GM21737 (cell line): ENCODE measurements around the gene RSPRY1.

Experiments used
- ATAC-seq: cut with Tn5 transposase; IDR thresholded peaks from one replicate; pipeline ENCODE4 v1.9.1; 2021; ENCODE audit warnings: mild to moderate bottlenecking, moderate library complexity; ENCODE audit not compliant: unreplicated experiment

The RSPRY1 gene

GRCh38 chr16:57152096-57153093 lies 33.7 kb upstream of the RSPRY1 start:
- no peak for ATAC-seq

- no peak for ATAC-seq
Observed at GRCh38 chr16:57153841-57154240, 32.3 kb upstream of the RSPRY1 start.

- no peak for ATAC-seq
Observed at GRCh38 chr16:57155702-57156350, 30.3 kb upstream of the RSPRY1 start.

GRCh38 chr16:57156351-57156703 lies 29.8 kb upstream of the RSPRY1 start:
- ATAC-seq = no peak

- no peak for ATAC-seq
Observed at GRCh38 chr16:57157533-57157932, 28.6 kb upstream of the RSPRY1 start.

- no peak for ATAC-seq
Observed at GRCh38 chr16:57159447-57159846, 26.7 kb upstream of the RSPRY1 start.

GRCh38 chr16:57163842-57164241 lies 22.3 kb upstream of the RSPRY1 start:
- no peak for ATAC-seq

- no peak for ATAC-seq
Observed at GRCh38 chr16:57165483-57165882, 20.6 kb upstream of the RSPRY1 start.

GRCh38 chr16:57165938-57166337 lies 20.2 kb upstream of the RSPRY1 start:
- no peak for ATAC-seq

GRCh38 chr16:57166451-57166850 lies 19.7 kb upstream of the RSPRY1 start:
- no peak for ATAC-seq

- ATAC-seq = no peak
Observed at GRCh38 chr16:57166951-57167350, 19.2 kb upstream of the RSPRY1 start.

GRCh38 chr16:57167538-57167937 lies 18.6 kb upstream of the RSPRY1 start:
- ATAC-seq = no peak

GRCh38 chr16:57167953-57168352 lies 18.2 kb upstream of the RSPRY1 start:
- peak; percentile 55 for ATAC-seq

- ATAC-seq = no peak
Observed at GRCh38 chr16:57169327-57169726, 16.8 kb upstream of the RSPRY1 start.

- no peak for ATAC-seq
Observed at GRCh38 chr16:57172721-57173290, 13.3 kb upstream of the RSPRY1 start.

- ATAC-seq = no peak
Observed at GRCh38 chr16:57175896-57176295, 10.2 kb upstream of the RSPRY1 start.

GRCh38 chr16:57178196-57178595 lies 7.9 kb upstream of the RSPRY1 start:
- no peak for ATAC-seq

- ATAC-seq = no peak
Observed at GRCh38 chr16:57178793-57179212, 7.3 kb upstream of the RSPRY1 start.

GRCh38 chr16:57179215-57179828 lies 6.8 kb upstream of the RSPRY1 start:
- ATAC-seq = no peak

- ATAC-seq = no peak
Observed at GRCh38 chr16:57184113-57184512, 2.0 kb upstream of the RSPRY1 start.

- no peak for ATAC-seq
Observed at GRCh38 chr16:57184887-57185445, 1.2 kb upstream of the RSPRY1 start.
